ENCODE data around the gene ARID1B.
"Not testable (repeated sequence)": the region's sequence is repeated elsewhere in the genome, so short reads cannot be mapped to it uniquely, and the experiment has no call there.

The ARID1B gene

DNA sequence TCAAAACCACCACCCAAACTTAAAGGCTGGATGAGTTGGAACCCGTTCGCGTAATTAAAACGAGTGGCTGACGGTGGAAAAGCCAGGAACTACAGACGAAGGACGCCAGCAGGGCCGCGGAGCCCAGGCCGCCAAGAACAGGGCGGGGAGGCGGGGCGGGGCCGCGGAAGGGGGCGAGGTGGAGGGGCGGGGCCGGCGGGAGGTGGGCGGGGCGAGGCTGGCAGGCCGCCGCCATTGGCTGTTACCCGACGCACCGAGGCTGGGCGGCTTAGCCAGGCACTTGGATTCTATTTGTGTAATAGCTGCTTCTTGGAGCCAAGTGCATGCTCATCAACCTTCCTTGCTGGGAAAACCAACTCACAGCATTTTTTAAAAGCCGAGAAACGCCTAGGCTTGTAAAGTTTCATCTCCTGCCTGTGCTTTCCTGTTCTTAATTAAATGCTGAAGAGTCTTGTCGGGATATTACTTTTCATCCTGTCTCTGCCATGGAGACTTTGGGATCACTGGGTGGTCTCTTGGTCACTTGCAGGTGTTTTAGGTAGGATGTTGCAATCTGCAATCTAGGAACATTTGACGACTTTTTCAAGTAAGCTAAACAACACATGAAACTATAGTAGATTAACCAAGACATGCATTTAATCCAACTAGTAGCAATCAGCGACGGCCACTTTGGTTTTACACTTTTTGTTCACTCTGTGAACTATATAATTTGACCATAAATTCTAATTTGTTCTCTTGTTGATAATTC lies 245.0 kb downstream of the ARID1B start:
- DNase-seq (ENCODE audit: low spot score): peak; percentile 67

DNA sequence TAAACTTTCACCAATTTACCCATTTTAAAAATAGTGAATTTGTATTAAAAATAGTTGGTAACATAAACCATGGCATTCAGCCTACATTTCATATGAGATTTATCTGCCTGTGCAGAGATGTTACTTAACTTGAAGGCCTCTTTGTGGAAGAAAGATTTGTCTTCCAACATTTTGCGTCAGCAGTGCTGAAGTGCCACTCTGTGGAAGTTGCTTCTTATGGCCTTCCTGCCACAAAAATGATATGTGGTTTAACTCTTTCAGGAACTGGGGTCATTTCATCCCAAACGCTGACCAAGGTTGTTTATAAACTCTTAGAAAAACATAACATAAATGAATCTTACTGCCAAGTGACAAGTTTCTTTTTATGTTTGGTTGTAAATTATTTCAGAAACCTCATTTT lies 246.8 kb downstream of the ARID1B start:
- DNase-seq (ENCODE audit: low spot score): no peak

DNA sequence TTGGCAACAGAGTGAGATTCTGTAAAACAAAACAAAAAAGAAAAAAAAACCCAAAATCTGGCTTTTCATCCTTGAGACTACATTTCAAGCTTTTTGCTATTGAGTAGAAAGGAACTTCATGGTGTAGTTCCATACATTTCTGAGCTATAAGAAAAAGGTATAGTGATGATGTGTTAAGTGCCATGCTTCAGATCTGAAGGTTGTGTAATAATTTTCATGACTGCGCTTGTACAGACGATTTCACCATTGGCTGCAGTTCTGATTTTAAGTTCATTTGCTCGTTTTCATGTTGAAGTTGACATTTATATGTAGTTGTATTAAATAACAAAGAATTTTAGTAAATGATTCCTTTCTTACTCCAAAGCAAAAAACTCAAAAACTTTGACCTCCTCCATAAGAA lies 247.6 kb downstream of the ARID1B start:
- DNase-seq (ENCODE audit: low spot score): no peak

DNA sequence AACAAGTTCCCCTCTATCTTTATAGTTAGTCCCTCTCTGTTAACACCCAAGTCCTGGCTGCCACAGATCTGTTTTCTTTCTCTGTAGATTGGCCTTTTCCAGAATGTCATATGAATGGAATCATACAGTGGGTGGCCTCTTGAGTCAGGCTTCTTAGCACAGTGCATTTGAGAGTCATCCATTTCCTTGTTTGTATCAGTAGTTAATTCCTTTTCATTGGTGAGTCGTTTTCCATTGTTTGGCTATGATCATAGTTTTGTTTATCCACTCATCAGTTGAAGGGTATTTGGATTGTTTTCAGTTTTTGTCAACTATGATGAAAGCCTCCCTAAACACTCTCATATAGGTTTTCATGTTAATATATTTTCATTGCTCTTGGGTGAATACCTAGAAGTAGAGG lies 248.3 kb downstream of the ARID1B start:
- DNase-seq (ENCODE audit: low spot score): no peak

DNA sequence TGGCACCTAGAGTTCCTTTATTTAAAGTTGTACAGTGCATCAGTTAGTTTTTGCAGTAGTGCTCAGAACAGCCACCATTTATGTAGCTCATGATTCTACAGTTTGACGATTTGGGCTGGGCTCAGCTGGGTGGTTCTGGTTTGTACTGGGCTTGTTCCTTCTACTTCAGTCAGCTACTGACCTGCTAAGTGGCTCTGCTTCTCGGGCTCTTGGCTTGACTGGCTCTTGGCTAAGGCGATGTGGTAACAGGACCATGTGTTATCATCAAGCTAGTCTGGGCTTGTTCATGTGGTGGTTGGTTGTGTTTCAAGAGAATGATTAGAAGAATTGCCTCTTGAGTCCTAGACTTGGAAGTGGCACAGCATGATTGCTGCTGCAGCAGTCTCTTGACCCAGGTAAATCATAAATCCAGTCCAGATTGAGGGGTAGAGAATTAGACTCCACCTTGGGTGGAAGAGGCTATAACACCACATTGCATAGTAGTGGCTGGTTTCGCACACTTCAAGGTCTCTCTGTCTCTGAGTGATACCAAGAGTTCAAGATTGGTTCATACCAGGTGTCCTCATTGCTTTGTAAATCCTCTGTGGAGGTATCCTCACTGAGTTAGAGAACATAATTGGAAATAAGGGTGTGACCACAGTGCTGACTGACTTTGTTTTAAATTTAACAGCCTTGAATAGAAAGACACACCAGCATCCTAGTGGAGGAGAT lies 253.0 kb downstream of the ARID1B start:
- DNase-seq (ENCODE audit: low spot score): no peak

DNA sequence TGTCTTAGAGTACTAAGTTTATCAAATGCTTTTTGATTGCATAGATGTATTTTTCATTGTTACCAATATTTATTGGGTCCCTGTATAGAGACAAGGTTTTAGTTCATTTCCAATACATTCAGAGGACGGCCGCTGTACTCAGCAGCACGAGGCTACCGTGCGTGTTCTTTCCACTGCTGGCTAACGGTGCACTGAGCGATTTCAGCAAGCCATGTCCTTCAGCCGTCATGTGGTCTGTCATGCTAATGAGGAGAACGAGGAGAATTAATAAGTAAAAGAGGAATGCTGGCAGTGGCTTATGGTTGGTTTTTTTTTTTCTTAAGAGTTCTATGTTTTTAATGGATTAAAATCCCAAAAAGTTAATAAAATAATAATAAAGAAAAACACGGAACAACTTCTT lies 253.6 kb downstream of the ARID1B start:
- no peak for DNase-seq (ENCODE audit: low spot score)

DNA sequence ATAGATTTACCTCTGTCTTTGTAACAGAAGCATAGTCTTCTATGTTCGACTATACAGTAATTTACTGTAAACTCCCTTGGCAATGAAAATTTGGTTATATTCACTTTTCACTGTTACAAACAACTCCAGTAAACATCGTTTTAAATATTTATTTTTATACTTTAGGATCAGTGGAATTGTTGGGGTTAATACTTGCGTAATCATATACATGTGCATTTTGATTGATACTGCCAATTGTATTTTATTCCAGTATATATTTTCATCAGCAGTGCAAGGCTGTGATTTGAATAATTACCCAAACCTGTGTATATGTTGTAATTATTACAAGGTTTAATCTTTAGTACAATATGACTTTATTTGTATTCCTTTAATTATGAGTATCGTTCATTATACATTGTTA lies 255.7 kb downstream of the ARID1B start:
- DNase-seq (ENCODE audit: low spot score): no peak

DNA sequence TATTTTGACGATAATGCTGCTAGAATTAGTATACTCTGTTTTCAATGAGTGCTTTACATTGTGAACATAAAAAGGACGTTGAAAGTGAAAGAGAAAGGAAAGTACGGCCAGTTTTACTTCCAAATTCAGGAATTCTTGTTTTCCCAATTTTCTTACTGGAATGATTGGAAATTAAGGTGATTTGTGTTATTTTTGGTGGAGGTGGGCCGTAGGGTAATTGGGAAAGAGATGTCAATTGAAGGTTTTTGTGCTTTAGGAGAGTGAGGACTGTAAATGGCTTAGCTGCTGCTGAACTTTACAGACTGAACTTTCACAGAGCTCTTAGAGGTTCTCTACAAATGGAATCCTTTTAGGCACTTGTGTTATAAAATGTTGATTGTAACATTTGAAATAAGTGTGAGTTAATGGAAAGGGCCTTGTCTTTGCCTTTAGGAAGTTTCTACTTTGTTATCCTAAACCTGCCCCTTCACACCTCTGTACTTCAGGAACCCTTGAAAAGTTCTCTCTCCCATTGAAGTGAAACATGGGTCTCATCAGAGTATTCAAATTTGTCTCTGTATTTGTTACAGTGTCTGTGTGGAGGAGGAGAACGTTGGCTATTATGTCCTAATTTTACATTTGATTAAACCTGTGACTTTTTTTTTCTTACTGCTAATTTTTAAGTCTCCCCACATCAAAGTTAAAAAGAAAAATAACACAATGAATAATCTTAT lies 256.4 kb downstream of the ARID1B start:
- DNase-seq (ENCODE audit: low spot score): no peak

DNA sequence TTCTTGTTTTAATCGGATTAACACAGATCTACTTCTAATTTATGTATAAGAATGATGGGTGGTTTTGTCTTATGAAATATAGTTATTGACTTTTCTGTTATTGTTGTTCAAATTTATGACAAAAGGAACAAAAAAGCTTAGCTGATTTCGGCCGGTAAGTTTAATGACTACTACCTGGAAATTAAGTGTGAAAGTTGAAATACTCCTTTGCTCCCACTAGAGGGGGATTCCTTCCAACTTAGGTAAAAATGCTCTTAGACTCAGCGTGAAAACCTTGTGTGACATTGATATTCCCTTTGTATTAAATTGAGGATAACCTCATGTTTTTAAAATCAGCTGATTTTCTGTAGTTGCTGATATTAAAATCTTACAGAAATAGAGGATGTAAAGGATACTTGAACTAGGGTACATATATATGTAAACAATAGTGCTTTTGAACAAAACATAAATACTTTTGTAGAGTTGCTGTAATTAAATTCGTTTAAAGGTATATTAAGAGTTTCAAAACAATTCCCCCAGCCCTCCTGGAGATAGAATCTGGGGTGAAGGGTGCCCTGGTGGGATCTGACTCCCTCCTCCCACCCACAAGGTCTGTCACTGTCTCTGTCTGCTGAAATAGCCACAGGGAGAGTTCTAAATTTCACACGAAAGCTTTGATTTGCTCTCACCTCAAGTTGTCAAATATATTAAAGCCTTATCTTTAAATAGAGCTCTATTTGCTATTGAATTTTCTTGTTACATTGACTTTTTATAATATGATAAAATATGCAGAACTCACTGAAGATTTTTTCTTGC lies 257.5 kb downstream of the ARID1B start:
- peak; percentile 61 for DNase-seq (ENCODE audit: low spot score)

DNA sequence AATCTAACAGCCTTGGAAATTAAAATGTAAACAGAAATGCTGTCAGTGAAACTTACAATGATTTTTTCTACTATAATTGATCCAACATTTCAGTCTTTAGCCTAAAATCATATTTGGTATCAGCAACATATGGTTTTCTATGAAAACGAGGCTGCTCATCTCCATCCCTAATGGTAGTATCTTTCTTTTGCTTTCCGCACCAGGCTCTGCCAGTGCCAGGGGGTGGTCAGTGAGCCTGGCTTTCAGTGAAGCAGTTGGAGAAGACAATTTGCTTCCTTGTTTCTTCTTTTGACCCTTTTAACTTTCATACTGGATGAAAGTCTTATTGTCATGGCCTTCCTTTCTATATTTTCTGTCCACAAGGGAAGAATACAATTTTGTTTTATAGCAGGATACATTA lies 258.4 kb downstream of the ARID1B start:
- no peak for DNase-seq (ENCODE audit: low spot score)

DNA sequence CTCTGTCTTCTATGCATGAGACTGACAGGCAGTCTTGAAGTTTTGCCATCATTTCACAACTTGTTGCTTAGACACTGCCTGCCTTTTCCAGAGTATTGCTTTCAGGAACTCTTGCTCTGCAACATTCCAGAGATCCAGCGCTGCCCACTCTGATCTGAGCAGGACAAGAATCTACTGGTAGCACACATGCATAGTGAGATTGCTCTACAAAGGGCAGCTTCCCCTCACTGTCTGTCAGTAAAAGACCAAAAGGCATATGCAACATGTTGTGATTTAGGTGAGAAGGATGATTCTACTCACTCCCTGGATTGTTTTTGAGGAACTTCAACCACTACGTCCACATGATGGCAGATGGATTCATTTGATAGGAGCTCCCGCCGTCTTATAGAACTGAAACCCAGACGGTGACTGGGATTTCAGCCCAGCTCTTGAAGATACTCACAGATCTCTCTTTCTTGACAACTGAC lies 259.1 kb downstream of the ARID1B start:
- no peak for DNase-seq (ENCODE audit: low spot score)

DNA sequence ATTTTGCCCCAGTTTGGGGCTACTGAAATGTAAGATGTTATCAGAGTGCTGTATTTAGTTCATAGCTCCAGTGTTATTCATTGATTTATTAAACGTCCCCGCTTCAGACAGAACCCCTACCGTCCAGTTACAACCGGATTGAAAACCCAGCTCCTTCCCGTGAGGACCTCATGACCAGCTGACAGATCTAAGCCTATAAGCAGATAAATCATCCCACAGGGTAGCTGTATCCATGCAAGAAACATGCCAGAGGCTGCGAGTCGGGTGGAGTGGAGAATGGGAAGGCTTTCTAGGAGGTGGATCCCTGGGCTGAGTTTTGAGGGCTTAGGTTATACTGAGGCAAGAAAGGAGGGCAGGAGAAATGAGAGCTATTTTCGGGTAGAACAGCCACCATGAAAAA lies 260.0 kb downstream of the ARID1B start:
- DNase-seq (ENCODE audit: low spot score): no peak

DNA sequence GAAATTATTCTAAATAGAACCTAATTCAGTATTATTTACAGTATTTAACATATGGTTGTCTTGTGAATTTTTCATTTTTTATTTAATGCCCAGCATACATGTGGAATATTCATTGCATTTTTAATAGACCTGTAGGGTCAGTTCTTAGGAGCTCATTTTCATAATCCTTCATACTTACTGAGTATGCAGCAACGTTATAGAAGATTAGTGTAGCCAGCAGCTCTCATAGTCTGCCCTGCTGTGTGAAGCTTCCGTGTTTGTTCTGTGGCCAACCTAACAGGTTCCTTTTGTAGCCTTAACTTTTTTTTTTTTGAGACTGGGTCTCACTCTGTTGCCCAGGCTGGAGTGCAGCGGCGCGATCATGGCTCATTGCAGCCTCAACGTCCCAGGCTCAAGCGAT lies 261.4 kb downstream of the ARID1B start:
- DNase-seq (ENCODE audit: low spot score): no peak

DNA sequence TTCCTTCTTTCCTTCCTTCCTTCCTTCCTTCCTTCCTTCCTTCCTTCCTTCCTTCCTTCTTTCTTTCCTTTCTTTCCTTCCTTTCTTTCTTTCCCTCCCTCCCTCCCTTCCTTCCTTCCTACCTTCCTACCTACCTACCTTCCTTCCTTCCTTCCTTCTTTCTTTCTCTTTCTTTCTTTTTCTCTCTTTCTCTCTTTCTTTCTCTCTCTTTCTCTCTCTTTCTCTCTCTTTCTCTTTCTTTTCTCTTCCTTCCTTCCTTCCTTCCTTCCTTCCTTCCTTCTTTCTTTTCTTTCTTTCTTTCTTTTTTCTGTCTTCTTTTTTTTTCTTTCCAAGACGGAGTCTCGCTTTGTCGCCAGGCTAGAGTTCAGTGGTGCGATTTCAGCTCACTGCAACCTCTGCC lies 262.5 kb downstream of the ARID1B start:
- not testable (repeated sequence) for DNase-seq (ENCODE audit: low spot score)

DNA sequence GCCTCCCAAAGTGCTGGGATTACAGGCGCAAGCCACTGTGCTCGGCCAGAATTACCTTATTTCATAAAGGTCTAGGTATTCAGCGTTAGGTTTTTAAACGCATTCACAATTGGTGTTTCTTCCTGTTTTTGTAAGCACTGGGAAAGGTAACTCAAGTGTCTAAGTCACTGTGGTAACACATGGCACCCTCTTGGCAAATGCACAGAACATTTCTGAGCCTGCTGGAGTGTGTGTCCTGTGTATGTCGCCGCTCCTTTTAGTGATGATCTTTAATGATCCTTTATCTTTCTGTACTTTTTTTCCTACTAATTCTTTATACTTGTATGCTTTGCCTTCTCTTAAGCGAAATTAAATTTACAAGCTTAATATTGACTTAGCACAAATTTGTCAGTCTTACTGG lies 263.0 kb downstream of the ARID1B start:
- no peak for DNase-seq (ENCODE audit: low spot score)

DNA sequence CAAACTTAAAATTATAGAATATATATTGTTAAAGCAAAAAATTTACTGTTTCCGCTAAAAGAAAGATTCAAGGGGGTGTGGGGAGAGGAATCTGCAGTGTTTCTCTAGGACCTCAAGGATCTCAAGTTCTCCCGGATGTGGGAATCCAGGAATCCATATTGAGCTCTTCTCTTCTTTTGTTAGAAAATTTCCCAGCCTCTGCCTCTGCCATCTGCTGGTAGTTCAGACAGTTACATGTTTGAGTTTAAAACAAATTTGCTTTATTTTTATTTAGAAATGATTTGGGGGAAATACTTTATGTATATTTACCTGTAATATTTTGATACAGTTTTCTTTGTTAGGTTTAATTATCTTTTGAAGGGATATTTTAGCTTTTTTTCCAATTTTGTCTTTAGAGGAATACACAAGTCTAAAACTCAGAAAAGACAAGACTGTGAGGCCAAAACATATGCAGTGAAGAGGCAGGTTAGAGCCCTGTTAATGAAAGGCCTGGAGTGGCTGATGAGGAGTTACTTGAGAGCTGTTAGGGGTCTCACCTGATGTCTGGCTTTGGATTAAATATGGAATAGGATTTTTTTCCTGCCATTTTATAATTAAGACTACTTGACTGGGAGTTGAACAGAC lies 268.8 kb downstream of the ARID1B start:
- DNase-seq (ENCODE audit: low spot score): peak; percentile 52

DNA sequence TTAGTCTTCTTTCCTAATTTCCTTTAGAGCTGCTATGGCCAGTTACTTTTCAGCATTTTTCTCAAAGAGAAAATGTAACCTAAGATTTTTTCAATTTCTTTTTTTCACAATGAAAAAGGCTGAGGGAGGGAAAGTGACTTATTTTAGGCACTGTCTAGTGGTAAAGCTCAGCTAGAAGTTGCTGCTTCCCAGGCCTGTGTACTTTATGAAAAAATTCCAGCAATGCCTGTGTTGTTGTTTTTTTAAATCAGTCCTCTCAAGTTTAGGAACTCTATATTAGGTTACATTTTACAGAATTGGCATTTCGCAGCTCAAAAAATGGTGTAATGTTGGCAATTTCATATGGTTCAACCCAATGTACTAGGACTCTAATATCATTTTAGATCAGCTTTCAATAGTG lies 269.6 kb downstream of the ARID1B start:
- DNase-seq (ENCODE audit: low spot score): no peak

DNA sequence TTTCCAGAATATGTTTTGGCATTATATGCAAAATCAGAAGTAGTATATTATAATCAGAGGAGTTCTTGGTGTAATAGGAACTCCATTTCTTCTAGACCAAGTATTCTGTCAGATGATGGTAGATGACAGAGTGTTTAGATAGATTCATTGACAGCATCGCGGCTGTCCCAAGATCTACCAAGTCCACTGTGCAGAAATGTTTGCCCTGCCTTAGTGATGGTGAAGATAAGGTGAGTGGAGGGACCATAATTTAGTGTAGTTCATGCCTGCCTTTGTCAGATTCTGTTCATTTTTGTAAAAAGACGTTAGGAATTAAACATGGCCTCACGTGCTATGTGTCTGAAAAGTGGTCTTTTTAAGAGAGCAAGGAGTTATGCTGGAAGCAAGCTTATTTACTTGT lies 270.1 kb downstream of the ARID1B start:
- DNase-seq (ENCODE audit: low spot score): no peak

DNA sequence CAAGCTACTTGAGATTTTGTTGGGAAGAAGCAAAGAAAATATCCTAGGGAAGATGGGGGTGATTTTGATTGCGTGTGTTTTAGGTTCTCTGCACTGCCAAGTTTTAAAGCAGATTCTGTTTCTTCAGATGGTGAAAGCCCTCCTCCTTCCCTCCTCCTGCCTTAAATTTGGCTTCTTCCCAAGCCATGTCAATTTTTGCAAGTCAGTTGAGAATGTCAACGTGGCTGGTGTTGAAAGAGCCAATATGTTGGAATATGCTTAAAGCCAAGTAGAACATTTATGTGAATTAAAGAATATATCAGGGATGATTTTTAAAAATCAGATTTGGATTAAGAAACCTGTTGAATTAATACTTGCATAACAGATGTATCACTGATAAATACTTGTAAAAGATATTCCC lies 270.8 kb downstream of the ARID1B start:
- DNase-seq (ENCODE audit: low spot score): no peak

DNA sequence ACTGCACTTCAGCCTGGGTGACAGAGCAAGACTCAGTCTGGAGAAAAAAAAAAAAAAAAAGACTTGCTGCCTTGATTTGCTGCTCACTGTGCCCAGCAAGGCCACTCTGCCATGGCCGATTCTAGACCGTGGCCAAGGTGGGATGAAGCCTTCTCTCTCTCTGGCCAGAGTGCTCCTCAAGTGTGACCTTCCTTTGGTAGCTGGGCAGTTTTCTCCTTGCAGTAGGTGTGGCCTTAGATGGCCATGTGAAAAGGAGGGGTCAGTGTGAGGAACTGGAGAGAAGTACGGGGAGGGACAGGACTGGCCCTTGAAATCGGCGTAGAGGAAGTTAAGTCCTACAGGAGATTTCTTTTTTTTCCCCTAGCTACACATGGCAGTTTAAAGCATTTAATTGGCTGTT lies 272.0 kb downstream of the ARID1B start:
- no peak for DNase-seq (ENCODE audit: low spot score)

DNA sequence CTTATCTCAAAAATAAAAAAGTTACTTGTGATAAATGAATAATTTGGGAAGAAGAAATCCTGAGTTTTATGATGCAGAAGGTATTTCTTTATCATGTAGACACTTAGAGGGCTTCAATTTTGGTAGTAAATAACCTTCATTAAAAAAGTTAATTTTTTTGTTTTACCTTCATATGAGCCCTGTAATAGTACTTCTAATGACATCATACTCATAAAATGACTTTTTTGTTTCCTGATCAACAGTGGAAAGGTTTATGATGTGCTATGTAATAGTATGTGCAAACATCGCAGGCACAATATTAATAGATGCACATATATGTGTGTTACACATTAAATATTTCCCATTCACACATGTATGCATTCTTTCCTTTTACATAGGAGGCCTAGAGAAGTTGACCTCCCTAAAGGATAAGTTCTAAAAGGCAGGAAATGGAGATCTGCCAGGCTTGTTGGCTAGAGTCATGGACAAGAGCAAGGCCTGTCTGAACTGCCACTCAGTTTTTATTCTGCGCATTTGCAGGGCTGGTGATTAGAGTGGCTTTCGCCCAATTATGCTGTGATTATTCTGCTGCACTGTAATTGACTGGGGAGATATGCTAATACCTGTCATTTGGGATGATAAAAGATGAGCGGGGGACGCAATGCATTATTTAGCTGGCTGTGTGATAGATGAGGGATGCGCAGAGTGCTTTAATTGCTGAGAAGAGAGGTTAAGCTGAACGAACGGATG lies 273.5 kb downstream of the ARID1B start:
- no peak for DNase-seq (ENCODE audit: low spot score)
